ENCODE results near the gene DCDC2C. TPM values are rescaled to one million over a fixed set of nuclear protein-coding genes. Genes with fewer than 3 reads are reported as not detected.

DCDC2C gene
- total RNA-seq, 4 donors from 2014 or later = 0.19 to 4.0 TPM; not detected in 2

- Histone ChIP-seq H3K9me3 (no peaks in the 10 kb centered on the region), H3K4me1 (no peaks in the 10 kb centered on the region), H3K4me3 (no peak overlapping the region), H3K27me3 (peaks cover 13% of the 10 kb centered on the region), H3K36me3 (no peaks in the 10 kb centered on the region), H3K27ac (no peak overlapping the region)
- 34 to 79% methylated on average over 2 to 5 of the region's 7 CpGs for WGBS, 2 donors (ENCODE audit: low coverage in 1 of 2)
- ATAC-seq = no peak
- TF ChIP-seq CTCF (IDR thresholded peaks at IDR 0.05) (no peak), POLR2AphosphoS5 (IDR thresholded peaks at IDR 0.05) (no peak), EP300 (IDR thresholded peaks at IDR 0.05) (no peak), POLR2A (IDR thresholded peaks at IDR 0.05) (no peak)
Observed at GRCh38 chr2:3758906-3759305, 55.5 kb downstream of the DCDC2C start.

GRCh38 chr2:3759331-3759730 lies 56.0 kb downstream of the DCDC2C start:
- WGBS, 2 donors (ENCODE audit: low coverage in 1 of 2) = 67 to 72% methylated on average over 4 to 7 of the region's 7 CpGs
- no peak for ATAC-seq
- TF ChIP-seq EP300 (IDR thresholded peaks at IDR 0.05) (no peak), POLR2A (IDR thresholded peaks at IDR 0.05) (no peak), CTCF (IDR thresholded peaks at IDR 0.05) (no peak), POLR2AphosphoS5 (IDR thresholded peaks at IDR 0.05) (no peak)
- H3K9me3 ChIP-seq = no peaks in the 10 kb centered on the region
- no peak overlapping the region for H3K27ac ChIP-seq
- H3K4me1 ChIP-seq = no peaks in the 10 kb centered on the region
- H3K36me3 ChIP-seq = no peaks in the 10 kb centered on the region
- H3K27me3 ChIP-seq = peaks cover 13% of the 10 kb centered on the region
- H3K4me3 ChIP-seq = no peak overlapping the region

GRCh38 chr2:3759761-3760160 lies 56.4 kb downstream of the DCDC2C start:
- 46 to 50% methylated on average over 1 to 4 of the region's 4 CpGs for WGBS, 2 donors (ENCODE audit: low coverage in 1 of 2)
- Histone ChIP-seq H3K4me3 (no peak overlapping the region), H3K27ac (no peak overlapping the region), H3K27me3 (peaks cover 13% of the 10 kb centered on the region), H3K4me1 (no peaks in the 10 kb centered on the region), H3K36me3 (no peaks in the 10 kb centered on the region), H3K9me3 (no peaks in the 10 kb centered on the region)
- no peak for TF ChIP-seq POLR2A (IDR thresholded peaks at IDR 0.05)
- TF ChIP-seq EP300 (IDR thresholded peaks at IDR 0.05) = no peak
- no peak for TF ChIP-seq CTCF (IDR thresholded peaks at IDR 0.05)
- no peak for TF ChIP-seq POLR2AphosphoS5 (IDR thresholded peaks at IDR 0.05)
- no peak for ATAC-seq

GRCh38 chr2:3761272-3761671 lies 57.9 kb downstream of the DCDC2C start:
- Histone ChIP-seq H3K36me3 (no peaks in the 10 kb centered on the region), H3K27me3 (peaks cover 21% of the 10 kb centered on the region), H3K9me3 (no peaks in the 10 kb centered on the region), H3K4me3 (no peak overlapping the region), H3K4me1 (no peaks in the 10 kb centered on the region), H3K27ac (no peak overlapping the region)
- no peak for ATAC-seq
- WGBS, 2 donors (ENCODE audit: low coverage in 1 of 2) = 82 to 83% methylated on average over 5 of the region's 5 CpGs
- TF ChIP-seq POLR2A (IDR thresholded peaks at IDR 0.05) (no peak), EP300 (IDR thresholded peaks at IDR 0.05) (no peak), POLR2AphosphoS5 (IDR thresholded peaks at IDR 0.05) (no peak), CTCF (IDR thresholded peaks at IDR 0.05) (no peak)

- peaks cover 15% of the 10 kb centered on the region for H3K27me3 ChIP-seq
- H3K9me3 ChIP-seq = no peaks in the 10 kb centered on the region
- ATAC-seq = no peak
- H3K4me1 ChIP-seq = no peaks in the 10 kb centered on the region
- no peak overlapping the region for H3K4me3 ChIP-seq
- TF ChIP-seq CTCF (IDR thresholded peaks at IDR 0.05) = no peak
- TF ChIP-seq EP300 (IDR thresholded peaks at IDR 0.05) = no peak
- TF ChIP-seq POLR2AphosphoS5 (IDR thresholded peaks at IDR 0.05) = no peak
- no peak for TF ChIP-seq POLR2A (IDR thresholded peaks at IDR 0.05)
- no peaks in the 10 kb centered on the region for H3K36me3 ChIP-seq
- H3K27ac ChIP-seq = no peak overlapping the region
- 54 to 69% methylated on average over 3 of the region's 14 CpGs for WGBS, 2 donors (ENCODE audit: low coverage in 1 of 2)
Observed at GRCh38 chr2:3762771-3763447, 59.5 kb downstream of the DCDC2C start.
